HepG2 (cell line): ENCODE results near the gene ANG. TPM values are rescaled to one million over a fixed set of nuclear protein-coding genes. Genes with fewer than 3 reads are reported as not detected.
A peak's percentile ranks its signal among the peaks of the same experiment; 100 is the strongest.

ENCODE experiments used
- AFF4 ChIP-seq: sonication (generic); formaldehyde crosslinking; IDR thresholded peaks from 2 replicates; pipeline ENCODE4 v1.4.0; 2020; ENCODE audit warnings: missing genetic modification reagents
- CCDC6 ChIP-seq: sonication (generic); formaldehyde crosslinking; IDR thresholded peaks from 2 replicates; pipeline ENCODE4 v1.8.1; 2022; ENCODE audit warnings: mild to moderate bottlenecking, missing genetic modification reagents, moderate library complexity
- HCFC1 ChIP-seq: fragments of 150-350 bp; IDR thresholded peaks from 2 replicates; pipeline ENCODE4 v1.6.1; 2014; ENCODE audit warnings: low read depth, low read length
- MED1 ChIP-seq: sonication (generic); formaldehyde crosslinking; IDR thresholded peaks from 2 replicates; pipeline ENCODE4 v1.4.0; 2020; ENCODE audit warnings: missing genetic modification reagents
- PHF5A ChIP-seq: IDR thresholded peaks from one replicate; pipeline ENCODE4 v1.6.1; 2018; ENCODE audit warnings: low read depth, missing genetic modification reagents; ENCODE audit not compliant: unreplicated experiment
- POLR2AphosphoS2 ChIP-seq: IDR thresholded peaks from 2 replicates; pipeline ENCODE4 v1.6.1; 2011; ENCODE audit warnings: low read depth, low read length, improper control_type of control experiment
- TEF ChIP-seq: sonication (generic); formaldehyde crosslinking; IDR thresholded peaks from 2 replicates; pipeline ENCODE4 v1.5.0; 2020; ENCODE audit warnings: missing genetic modification reagents
- TFDP1 ChIP-seq: IDR thresholded peaks from 2 replicates; pipeline ENCODE4 v1.6.1; 2016; ENCODE audit warnings: missing compliant biosample characterization, missing genetic modification reagents, borderline replicate concordance
- U2AF2 ChIP-seq: fragments of 200-400 bp; formaldehyde crosslinking; IDR thresholded peaks from 2 replicates; pipeline ENCODE4 v1.6.1; 2017; ENCODE audit warnings: low read depth, mild to moderate bottlenecking, low read length
- ZBTB10 ChIP-seq: sonication (generic); formaldehyde crosslinking; IDR thresholded peaks from 2 replicates; pipeline ENCODE4 v1.4.0; 2020; ENCODE audit warnings: missing genetic modification reagents, borderline replicate concordance
- ZBTB46 ChIP-seq: sonication (generic); formaldehyde crosslinking; IDR thresholded peaks from 2 replicates; pipeline ENCODE4 v1.4.0; 2020; ENCODE audit warnings: mild to moderate bottlenecking, missing genetic modification reagents, borderline replicate concordance
- ZFYVE20 ChIP-seq: sonication (generic); formaldehyde crosslinking; IDR thresholded peaks from 2 replicates; pipeline ENCODE4 v1.8.0; 2023; ENCODE audit warnings: low read depth, mild to moderate bottlenecking, moderate library complexity, missing genetic modification reagents, borderline replicate concordance
- ZNF44 ChIP-seq: sonication (generic); formaldehyde crosslinking; IDR thresholded peaks from 2 replicates; pipeline ENCODE4 v1.5.1; 2020; ENCODE audit warnings: mild to moderate bottlenecking, missing genetic modification reagents
- ZNF607 ChIP-seq: sonication (generic); formaldehyde crosslinking; IDR thresholded peaks from 2 replicates; pipeline ENCODE4 v1.5.1; 2020; ENCODE audit warnings: missing genetic modification reagents, mild to moderate bottlenecking, borderline replicate concordance
- ZNF704 ChIP-seq: sonication (generic); formaldehyde crosslinking; IDR thresholded peaks from 2 replicates; pipeline ENCODE4 v1.8.1; 2023; ENCODE audit warnings: mild to moderate bottlenecking, inconsistent platforms, moderate library complexity, missing genetic modification reagents, borderline replicate concordance
- ZNF792 ChIP-seq: IDR thresholded peaks from 2 replicates; pipeline ENCODE4 v1.6.1; 2016
- ZNF883 ChIP-seq: sonication (generic); formaldehyde crosslinking; IDR thresholded peaks from 2 replicates; pipeline ENCODE4 v1.5.1; 2020; ENCODE audit warnings: mild to moderate bottlenecking, missing genetic modification reagents; ENCODE audit errors: not compliant biosample characterization
- polyA plus RNA-seq, 8 experiments: library from polyadenylated mRNA; depleted of rRNA in 3 of 8; stranded (reverse) in 7 of 8; unstranded in 1 of 8; fragments of >200 nt; fragmentation: Illumina TruSeq in 4 of 8; extraction: Trizol in 4 of 8; gene quantifications; 2 replicates each; pipeline versions ENCODE4 v1.2.1 to v1.2.3, GENCODE V29; 2011 to 2016; ENCODE audit warnings: low read depth in 4 of 8, missing spikeins in 1 of 8, mixed read lengths in 1 of 8; ENCODE audit not compliant: insufficient read depth in 1 of 8
- total RNA-seq, 5 experiments: library from RNA; depleted of rRNA; stranded (reverse); fragments of >200 nt; fragmentation: Illumina TruSeq; extraction: Trizol; gene quantifications; 2 replicates each; pipeline ENCODE4 v1.2.3, GENCODE V29; 2016; ENCODE audit warnings: low read depth in 1 of 5

Gene ANG
- total and polyA plus RNA-seq, 2 of the 13 experiments (the other 11 are each of a cell fraction or from before 2014, with no cell fraction given), result 83.6 to 401 TPM

- 0 out of 2 replicates have a peak, but pooled peaks have one; percentile 2 for TF ChIP-seq CCDC6 (CRISPR knock-in tag)
- TF ChIP-seq TEF (CRISPR knock-in tag), result peak; percentile 24; the same call in 1 of the 2 replicates
- no peak for TF ChIP-seq ZNF607 (CRISPR knock-in tag)
- TF ChIP-seq ZBTB46 (CRISPR knock-in tag), result no peak
- TF ChIP-seq ZBTB10 (CRISPR knock-in tag), result no peak; the same call in 1 of the 2 replicates
- TF ChIP-seq ZNF883 (CRISPR knock-in tag), result no peak
- TF ChIP-seq U2AF2, result no peak
- no peak for TF ChIP-seq ZNF44 (CRISPR knock-in tag)
- TF ChIP-seq POLR2AphosphoS2, result no peak
- no peak for TF ChIP-seq ZFYVE20 (CRISPR knock-in tag)
- no peak for TF ChIP-seq AFF4 (CRISPR knock-in tag)
- peak; percentile 58 for TF ChIP-seq MED1
- no peak for TF ChIP-seq TFDP1 (CRISPR knock-in tag)
- TF ChIP-seq ZNF704 (CRISPR knock-in tag), result no peak
- TF ChIP-seq ZNF792, result no peak
- no peak for TF ChIP-seq PHF5A (CRISPR knock-in tag)
- TF ChIP-seq HCFC1, result no peak
Measured at GRCh38 chr14:20684662-20685456, 3.7 kb upstream of the ANG start (continued).
